Measurements from ENCODE around the gene PPM1J.
"Not testable (repeated sequence)": the region's sequence is repeated elsewhere in the genome, so short reads cannot be mapped to it uniquely, and the experiment has no call there.

DNA sequence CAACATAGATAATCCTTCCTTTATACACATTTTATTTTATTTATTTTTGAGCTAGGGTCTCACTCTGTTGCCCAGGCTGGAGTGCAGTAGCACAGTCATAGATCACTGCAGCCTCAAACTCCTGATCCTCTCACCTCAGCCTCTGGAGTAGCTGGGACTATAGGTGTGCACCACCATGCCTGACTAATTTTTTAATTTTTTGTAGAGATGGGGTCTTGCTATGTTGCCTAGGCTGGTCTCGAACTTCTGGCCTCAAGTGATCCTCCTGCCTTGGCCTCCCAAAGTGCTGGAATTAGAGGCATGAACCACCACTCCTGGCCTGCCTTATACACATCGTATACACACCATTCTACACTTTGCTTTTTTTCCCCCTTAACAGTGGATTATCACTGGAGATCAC lies 6.2 kb upstream of the PPM1J start:
- TF ChIP-seq, protein P1, sequence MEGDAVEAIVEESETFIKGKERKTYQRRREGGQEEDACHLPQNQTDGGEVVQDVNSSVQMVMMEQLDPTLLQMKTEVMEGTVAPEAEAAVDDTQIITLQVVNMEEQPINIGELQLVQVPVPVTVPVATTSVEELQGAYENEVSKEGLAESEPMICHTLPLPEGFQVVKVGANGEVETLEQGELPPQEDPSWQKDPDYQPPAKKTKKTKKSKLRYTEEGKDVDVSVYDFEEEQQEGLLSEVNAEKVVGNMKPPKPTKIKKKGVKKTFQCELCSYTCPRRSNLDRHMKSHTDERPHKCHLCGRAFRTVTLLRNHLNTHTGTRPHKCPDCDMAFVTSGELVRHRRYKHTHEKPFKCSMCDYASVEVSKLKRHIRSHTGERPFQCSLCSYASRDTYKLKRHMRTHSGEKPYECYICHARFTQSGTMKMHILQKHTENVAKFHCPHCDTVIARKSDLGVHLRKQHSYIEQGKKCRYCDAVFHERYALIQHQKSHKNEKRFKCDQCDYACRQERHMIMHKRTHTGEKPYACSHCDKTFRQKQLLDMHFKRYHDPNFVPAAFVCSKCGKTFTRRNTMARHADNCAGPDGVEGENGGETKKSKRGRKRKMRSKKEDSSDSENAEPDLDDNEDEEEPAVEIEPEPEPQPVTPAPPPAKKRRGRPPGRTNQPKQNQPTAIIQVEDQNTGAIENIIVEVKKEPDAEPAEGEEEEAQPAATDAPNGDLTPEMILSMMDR (IDR thresholded peaks at IDR 0.05): not testable (repeated sequence)
- not testable (repeated sequence) for TF ChIP-seq POLR2A (IDR thresholded peaks at IDR 0.05)

Data from esophagus squamous epithelium (tissue), 4 donors.